WTC11 (cell line): ENCODE results near the gene KCNV2. TPM values are rescaled to one million over a fixed set of nuclear protein-coding genes. Genes with fewer than 3 reads are reported as not detected.
"Not testable (repeated sequence)": the region's sequence is repeated elsewhere in the genome, so short reads cannot be mapped to it uniquely, and the experiment has no call there.

Source experiments
- ATAC-seq: fragments of 200-7000 bp; cut with Tn5 transposase; 2 replicates; pipeline ENCODE4 v1.10.0; 2021; ENCODE audit warnings: mild to moderate bottlenecking, moderate library complexity
- CTCF ChIA-PET: fragments of 300-600 bp; sonication (Branson Sonifier 250); formaldehyde crosslinking; loops from one replicate; lab custom pipeline; 2021; ENCODE audit warnings: antibody characterized with exemption; lab: Charles Lee
- POLR2A ChIA-PET: fragments of 350-600 bp; sonication (Branson Sonifier 250); formaldehyde crosslinking; loops from one replicate; lab custom pipeline; 2021; ENCODE audit warnings: antibody characterized with exemption; lab: Charles Lee
- DNase-seq: peaks from one replicate; pipeline ENCODE4 v3.0.0; 2021; ENCODE audit warnings: low spot score
- H3K27ac Mint-ChIP-seq: 2 replicates; pipeline ENCODE4 v1.8.0; 2021; ENCODE audit warnings: mixed read lengths
- H3K27me3 Mint-ChIP-seq: 2 replicates; pipeline ENCODE4 v1.8.0; 2021; ENCODE audit warnings: low read depth, mild to moderate bottlenecking, moderate library complexity, mixed read lengths
- H3K36me3 Mint-ChIP-seq: 2 replicates; pipeline ENCODE4 v1.8.0; 2021; ENCODE audit warnings: mixed read lengths
- H3K4me1 Mint-ChIP-seq: 2 replicates; pipeline ENCODE4 v1.8.0; 2022; ENCODE audit warnings: mixed read lengths
- H3K4me3 Mint-ChIP-seq: 2 replicates; pipeline ENCODE4 v1.8.0; 2021; ENCODE audit warnings: mild to moderate bottlenecking, moderate library complexity, mixed read lengths
- H3K9me3 Mint-ChIP-seq: 2 replicates; pipeline ENCODE4 v1.8.0; 2021; ENCODE audit warnings: mixed read lengths
- ATF6 ChIP-seq: sonication (generic); formaldehyde crosslinking; IDR thresholded peaks from 2 replicates; pipeline ENCODE4 v1.8.1; 2023; ENCODE audit warnings: mild to moderate bottlenecking, missing genetic modification reagents
- E2F1 ChIP-seq: sonication (generic); formaldehyde crosslinking; IDR thresholded peaks from 2 replicates; pipeline ENCODE4 v1.8.0; 2022; ENCODE audit warnings: mild to moderate bottlenecking, missing genetic modification reagents
- E2F4 ChIP-seq: sonication (generic); formaldehyde crosslinking; IDR thresholded peaks from 2 replicates; pipeline ENCODE4 v1.8.1; 2022; ENCODE audit warnings: low read depth, mild to moderate bottlenecking, moderate library complexity, missing genetic modification reagents, borderline replicate concordance
- FOXJ3 ChIP-seq: sonication (generic); formaldehyde crosslinking; IDR thresholded peaks from 2 replicates; pipeline ENCODE4 v1.9.0; 2021; ENCODE audit warnings: missing genetic modification reagents, mild to moderate bottlenecking, borderline replicate concordance
- GRHL2 ChIP-seq: fragments of 250-450 bp; sonication (Bioruptor Pico); IDR thresholded peaks from 2 replicates; pipeline ENCODE4 v1.8.0; 2022; ENCODE audit warnings: mild to moderate bottlenecking, moderate library complexity; ENCODE audit not compliant: insufficient replicate concordance, severe bottlenecking
- HMGA2 ChIP-seq: fragments of 250-450 bp; sonication (Bioruptor Pico); IDR thresholded peaks from 2 replicates; pipeline ENCODE4 v1.4.0; 2021; ENCODE audit warnings: mild to moderate bottlenecking, moderate library complexity
- IRF1 ChIP-seq: sonication (generic); formaldehyde crosslinking; IDR thresholded peaks from 2 replicates; pipeline ENCODE4 v1.8.0; 2023; ENCODE audit warnings: missing genetic modification reagents
- NFE2L1 ChIP-seq: sonication (generic); formaldehyde crosslinking; IDR thresholded peaks from 2 replicates; pipeline ENCODE4 v1.8.1; 2023; ENCODE audit warnings: missing genetic modification reagents
- SMAD3 ChIP-seq: sonication (generic); formaldehyde crosslinking; IDR thresholded peaks from 2 replicates; pipeline ENCODE4 v1.8.0; 2022; ENCODE audit warnings: missing genetic modification reagents, mild to moderate bottlenecking, borderline replicate concordance
- TCF7 ChIP-seq: sonication (generic); formaldehyde crosslinking; IDR thresholded peaks from 2 replicates; pipeline ENCODE4 v1.8.0; 2022; ENCODE audit warnings: mild to moderate bottlenecking, low read depth, missing genetic modification reagents, moderate library complexity
- TEAD4 ChIP-seq: sonication (generic); formaldehyde crosslinking; IDR thresholded peaks from 2 replicates; pipeline ENCODE4 v1.8.0; 2022; ENCODE audit warnings: mild to moderate bottlenecking, missing genetic modification reagents
- USF2 ChIP-seq: sonication (generic); formaldehyde crosslinking; IDR thresholded peaks from 2 replicates; pipeline ENCODE4 v1.8.1; 2023; ENCODE audit warnings: mild to moderate bottlenecking, missing genetic modification reagents, moderate library complexity
- ZBTB43 ChIP-seq: sonication (generic); formaldehyde crosslinking; IDR thresholded peaks from 2 replicates; pipeline ENCODE4 v1.8.1; 2023; ENCODE audit warnings: mild to moderate bottlenecking, missing genetic modification reagents
- ZMAT4 ChIP-seq: fragments of 250-450 bp; sonication (Bioruptor Pico); IDR thresholded peaks from 2 replicates; pipeline ENCODE4 v1.9.0; 2021; ENCODE audit warnings: mild to moderate bottlenecking
- ZNF317 ChIP-seq: sonication (generic); formaldehyde crosslinking; IDR thresholded peaks from 2 replicates; pipeline ENCODE4 v1.8.1; 2023; ENCODE audit warnings: low read depth, mild to moderate bottlenecking, moderate library complexity, missing genetic modification reagents, borderline replicate concordance
- ZNF396 ChIP-seq: fragments of 250-450 bp; sonication (Bioruptor Pico); IDR thresholded peaks from 2 replicates; pipeline ENCODE4 v1.8.0; 2021; ENCODE audit warnings: mild to moderate bottlenecking, moderate library complexity, borderline replicate concordance
- ZNF671 ChIP-seq: fragments of 250-450 bp; sonication (Bioruptor Pico); IDR thresholded peaks from 2 replicates; pipeline ENCODE4 v1.8.0; 2021; ENCODE audit warnings: mild to moderate bottlenecking
- ZSCAN18 ChIP-seq: fragments of 250-450 bp; sonication (Bioruptor Pico); IDR thresholded peaks from 2 replicates; pipeline ENCODE4 v2.1.2; 2022; ENCODE audit warnings: mild to moderate bottlenecking, moderate library complexity
- total RNA-seq: library from RNA; stranded (reverse); gene quantifications from 3 replicates; pipeline ENCODE4 v1.2.3, GENCODE V29; 2021

KCNV2 gene
- total RNA-seq, 1 experiment from 2014 or later: not detected

GRCh38 chr9:2700909-2701550 is 16.3 kb upstream of the KCNV2 start:
- ChIA-PET CTCF (interaction anchor here (0.7 to 1.0 kb wide), 2 partner anchors 23 to 27 kb away, joined by 3 to 5 read pairs; no protein-coding TSS in a partner anchor), POLR2A (no interaction called here)
- H3K27me3 Mint-ChIP-seq: no peaks in the 10 kb centered on the region
- peak overlapping the region; percentile 96 for H3K27ac Mint-ChIP-seq
- TF ChIP-seq TCF7 (CRISPR knock-in tag) (no peak), ZNF671 (no peak), NFE2L1 (CRISPR knock-in tag) (no peak), FOXJ3 (no peak), ZMAT4 (CRISPR knock-in tag) (no peak), IRF1 (CRISPR knock-in tag) (no peak), TEAD4 (CRISPR knock-in tag) (no peak), E2F4 (no peak), HMGA2 (CRISPR knock-in tag) (no peak)
- DNase-seq (no peak), ATAC-seq (peak; percentile 83)
- H3K36me3 Mint-ChIP-seq: no peaks in the 10 kb centered on the region
- peaks cover 29% of the 10 kb centered on the region for H3K4me1 Mint-ChIP-seq
- H3K4me3 Mint-ChIP-seq: peak overlapping the region; percentile 50
- no peaks in the 10 kb centered on the region; the same call in 1 of the 2 replicates for H3K9me3 Mint-ChIP-seq

- Mint-ChIP-seq H3K27me3 (no peaks in the 10 kb centered on the region), H3K4me1 (peaks cover 27% of the 10 kb centered on the region), H3K27ac (no peak overlapping the region), H3K9me3 (peaks cover 7% of the 10 kb centered on the region), H3K36me3 (peaks cover 5% of the 10 kb centered on the region; the same call in 1 of the 2 replicates), H3K4me3 (no peak overlapping the region)
- ChIA-PET CTCF (no interaction called here), POLR2A (no interaction called here)
- no peak for ATAC-seq
- DNase-seq: no peak
- no peak for TF ChIP-seq ZBTB43 (CRISPR knock-in tag)
- TF ChIP-seq E2F1 (CRISPR knock-in tag): no peak
- TF ChIP-seq GRHL2 (CRISPR knock-in tag): no peak
- no peak for TF ChIP-seq ZNF317 (CRISPR knock-in tag)
- no peak for TF ChIP-seq ZNF396 (CRISPR knock-in tag)
- TF ChIP-seq ZSCAN18 (CRISPR knock-in tag): no peak
- TF ChIP-seq ATF6 (CRISPR knock-in tag): no peak
- no peak for TF ChIP-seq SMAD3 (CRISPR knock-in tag)
- TF ChIP-seq USF2 (CRISPR knock-in tag): no peak
These were observed 12.8 kb upstream of the KCNV2 start for GRCh38 chr9:2704504-2704903.

- CTCF ChIA-PET, H3K9me3 Mint-ChIP-seq, H3K27ac Mint-ChIP-seq, H3K27me3 Mint-ChIP-seq, H3K4me3 Mint-ChIP-seq, H3K36me3 Mint-ChIP-seq, ATAC-seq, DNase-seq, POLR2A ChIA-PET: not testable (repeated sequence)
- peaks cover 12% of the 10 kb centered on the region for H3K4me1 Mint-ChIP-seq
These were observed 10.1 kb upstream of the KCNV2 start for GRCh38 chr9:2707256-2707655.
